Trophoblast cell (in vitro differentiated cells and primary cell): ENCODE results near the gene CPSF4L.

Experiments
- DNase-seq, 2 donors: peaks; one replicate each; pipeline ENCODE4 v3.0.0-alpha.2; 2016
- H2AFZ ChIP-seq: 2 replicates; pipeline ENCODE4 v1.6.1; 2013; ENCODE audit warnings: low read length, moderate library complexity, mild to moderate bottlenecking; ENCODE audit not compliant: insufficient read depth, poor library complexity
- H2AK5ac ChIP-seq: 2 replicates; pipeline ENCODE4 v1.6.1; 2013; ENCODE audit warnings: mild to moderate bottlenecking, low read length
- H2BK120ac ChIP-seq: 2 replicates; pipeline ENCODE4 v1.6.1; 2013; ENCODE audit warnings: low read length, mild to moderate bottlenecking, moderate library complexity; ENCODE audit not compliant: insufficient read depth, poor library complexity
- H2BK12ac ChIP-seq: 2 replicates; pipeline ENCODE4 v1.6.1; 2013; ENCODE audit warnings: mild to moderate bottlenecking, low read length, moderate library complexity
- H2BK5ac ChIP-seq: 2 replicates; pipeline ENCODE4 v1.6.1; 2013; ENCODE audit warnings: low read length, low read depth, moderate library complexity, mild to moderate bottlenecking; ENCODE audit not compliant: poor library complexity
- H3K14ac ChIP-seq: 2 replicates; pipeline ENCODE4 v1.6.1; 2013; ENCODE audit warnings: mild to moderate bottlenecking, low read length
- H3K18ac ChIP-seq: 2 replicates; pipeline ENCODE4 v1.6.1; 2013; ENCODE audit warnings: mild to moderate bottlenecking, low read length
- H3K23ac ChIP-seq: 2 replicates; pipeline ENCODE4 v1.6.1; 2013; ENCODE audit warnings: low read length
- H3K27ac ChIP-seq: 2 replicates; pipeline ENCODE4 v1.5.1; 2013; ENCODE audit warnings: low read depth, mild to moderate bottlenecking, inconsistent platforms, low read length, moderate library complexity
- H3K27me3 ChIP-seq: 2 replicates; pipeline ENCODE4 v1.6.1; 2013; ENCODE audit warnings: inconsistent platforms, mild to moderate bottlenecking, low read length, moderate library complexity; ENCODE audit not compliant: insufficient read depth
- H3K36me3 ChIP-seq, 2 experiments: 1 replicate in 1 of 2; 2 replicates in 1 of 2; pipeline ENCODE4 v1.6.1; 2013; ENCODE audit warnings: low read length in 2 of 2, mild to moderate bottlenecking in 2 of 2, moderate library complexity in 1 of 2; ENCODE audit not compliant: insufficient read depth in 2 of 2, control insufficient read depth in 1 of 2
- H3K4ac ChIP-seq: 2 replicates; pipeline ENCODE4 v1.6.1; 2013; ENCODE audit warnings: low read depth, mild to moderate bottlenecking, low read length, moderate library complexity
- H3K4me1 ChIP-seq, 2 experiments: 1 replicate in 1 of 2; 2 replicates in 1 of 2; pipeline ENCODE4 v1.6.1; 2013; ENCODE audit warnings: low read length in 2 of 2, mild to moderate bottlenecking in 2 of 2, moderate library complexity in 1 of 2; ENCODE audit not compliant: insufficient read depth in 2 of 2, control insufficient read depth in 1 of 2
- H3K4me2 ChIP-seq: 2 replicates; pipeline ENCODE4 v1.6.1; 2013; ENCODE audit warnings: inconsistent platforms, mild to moderate bottlenecking, low read length, moderate library complexity
- H3K4me3 ChIP-seq: 2 replicates; pipeline ENCODE4 v1.5.1; 2013; ENCODE audit warnings: mild to moderate bottlenecking, low read depth, low read length, inconsistent platforms
- H3K79me1 ChIP-seq: one replicate; pipeline ENCODE4 v1.6.1; 2013; ENCODE audit warnings: low read length
- H3K79me2 ChIP-seq: 2 replicates; pipeline ENCODE4 v1.6.1; 2013; ENCODE audit warnings: low read length, mild to moderate bottlenecking; ENCODE audit not compliant: control insufficient read depth, insufficient read depth, poor library complexity
- H3K9ac ChIP-seq: 2 replicates; pipeline ENCODE4 v1.6.1; 2013; ENCODE audit warnings: mild to moderate bottlenecking, low read length
- H3K9me3 ChIP-seq: 2 replicates; pipeline ENCODE4 v1.6.1; 2013; ENCODE audit warnings: low read depth, mild to moderate bottlenecking, control low read depth, inconsistent platforms, low read length; ENCODE audit not compliant: insufficient read depth
- H4K12ac ChIP-seq: 2 replicates; pipeline ENCODE4 v1.6.1; 2013; ENCODE audit warnings: low read depth, mild to moderate bottlenecking, low read length, moderate library complexity
- H4K8ac ChIP-seq: 2 replicates; pipeline ENCODE4 v1.6.1; 2013; ENCODE audit warnings: low read depth, mild to moderate bottlenecking, low read length, moderate library complexity
- H4K91ac ChIP-seq: one replicate; pipeline ENCODE4 v1.6.1; 2013; ENCODE audit warnings: low read depth, mild to moderate bottlenecking, low read length, moderate library complexity
- WGBS: extraction: QIAGEN DNeasy Blood & Tissue Kit; methylation state at CpG from one replicate; pipeline ENCODE4 v1.1.7; 2013; ENCODE audit warnings: missing lambda C conversion rate; ENCODE audit not compliant: insufficient read length, insufficient coverage; ENCODE audit errors: extremely low coverage; 5-methylcytosine and 5-hydroxymethylcytosine counted together

Gene CPSF4L

GRCh38 chr17:73308017-73308823 lies 46.5 kb upstream of the CPSF4L start:
- Histone ChIP-seq H2BK120ac (peak overlapping the region; percentile 97), H3K23ac (no peak overlapping the region), H4K8ac (peak overlapping the region; percentile 89), H3K36me3 (peaks cover 4 to 5% of the 10 kb centered on the region in 2 experiments), H2BK12ac (peak overlapping the region; percentile 97), H3K79me1 (peaks cover 49% of the 10 kb centered on the region), H4K91ac (peak overlapping the region; percentile 95), H3K9me3 (no peaks in the 10 kb centered on the region), H3K4me2 (peak overlapping the region; percentile 44), H3K4me3 (no peak overlapping the region), H2AK5ac (peak overlapping the region; percentile 99), H3K4me1 (peaks cover 43 to 49% of the 10 kb centered on the region in 2 experiments), H2BK5ac (peak overlapping the region; percentile 95), H3K14ac (peak overlapping the region; percentile 98), H2AFZ (peak overlapping the region; percentile 91), H3K4ac (peak overlapping the region; percentile 94), H3K27me3 (no peaks in the 10 kb centered on the region), H3K9ac (no peak overlapping the region), H3K27ac (peak overlapping the region; percentile 93), H4K12ac (peak overlapping the region; percentile 84), H3K79me2 (peaks cover 38% of the 10 kb centered on the region), H3K18ac (peak overlapping the region; percentile 99)
- peak; percentile 81 to 83 for DNase-seq
- no CpG with 5 or more reads among the region's 23 CpGs for WGBS

DNA sequence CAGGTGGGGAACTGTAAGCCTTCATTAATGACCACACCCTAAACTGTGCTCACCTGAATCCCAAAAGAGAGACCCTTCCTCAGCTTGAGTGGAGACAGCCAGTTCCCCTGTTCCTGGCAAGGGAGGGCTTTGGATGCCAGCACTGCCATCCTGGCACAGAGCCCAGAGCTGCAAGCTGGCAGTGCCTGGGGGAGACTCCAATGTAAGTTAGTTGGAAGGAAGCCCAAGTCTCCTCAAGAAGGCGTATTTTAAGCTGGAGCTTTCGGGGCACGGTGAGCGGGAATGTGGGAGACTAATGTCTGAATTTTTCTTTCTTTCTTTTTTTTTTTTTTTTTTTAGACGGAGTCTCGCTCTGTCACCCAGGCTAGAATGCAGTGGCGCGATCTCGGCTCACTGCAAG lies 45.5 kb upstream of the CPSF4L start:
- Histone ChIP-seq H3K36me3 (peaks cover 4 to 5% of the 10 kb centered on the region in 2 experiments), H3K9ac (no peak overlapping the region), H3K4me3 (no peak overlapping the region), H2BK5ac (no peak overlapping the region), H3K79me2 (peaks cover 36% of the 10 kb centered on the region), H3K23ac (no peak overlapping the region), H3K14ac (peak overlapping the region; percentile 78), H3K27me3 (no peaks in the 10 kb centered on the region), H2BK120ac (peak overlapping the region; percentile 64), H3K4ac (peak overlapping the region; percentile 98), H3K9me3 (no peaks in the 10 kb centered on the region), H4K12ac (no peak overlapping the region), H2AK5ac (peak overlapping the region; percentile 28), H3K4me1 (peaks cover 40 to 46% of the 10 kb centered on the region in 2 experiments), H3K27ac (no peak overlapping the region), H3K18ac (peak overlapping the region; percentile 82), H2AFZ (no peak overlapping the region), H3K4me2 (no peak overlapping the region), H3K79me1 (peaks cover 46% of the 10 kb centered on the region), H4K91ac (peak overlapping the region; percentile 23), H2BK12ac (peak overlapping the region; percentile 89), H4K8ac (peak overlapping the region; percentile 5)
- WGBS, result no CpG with 5 or more reads among the region's 9 CpGs
- DNase-seq, result no peak

DNA sequence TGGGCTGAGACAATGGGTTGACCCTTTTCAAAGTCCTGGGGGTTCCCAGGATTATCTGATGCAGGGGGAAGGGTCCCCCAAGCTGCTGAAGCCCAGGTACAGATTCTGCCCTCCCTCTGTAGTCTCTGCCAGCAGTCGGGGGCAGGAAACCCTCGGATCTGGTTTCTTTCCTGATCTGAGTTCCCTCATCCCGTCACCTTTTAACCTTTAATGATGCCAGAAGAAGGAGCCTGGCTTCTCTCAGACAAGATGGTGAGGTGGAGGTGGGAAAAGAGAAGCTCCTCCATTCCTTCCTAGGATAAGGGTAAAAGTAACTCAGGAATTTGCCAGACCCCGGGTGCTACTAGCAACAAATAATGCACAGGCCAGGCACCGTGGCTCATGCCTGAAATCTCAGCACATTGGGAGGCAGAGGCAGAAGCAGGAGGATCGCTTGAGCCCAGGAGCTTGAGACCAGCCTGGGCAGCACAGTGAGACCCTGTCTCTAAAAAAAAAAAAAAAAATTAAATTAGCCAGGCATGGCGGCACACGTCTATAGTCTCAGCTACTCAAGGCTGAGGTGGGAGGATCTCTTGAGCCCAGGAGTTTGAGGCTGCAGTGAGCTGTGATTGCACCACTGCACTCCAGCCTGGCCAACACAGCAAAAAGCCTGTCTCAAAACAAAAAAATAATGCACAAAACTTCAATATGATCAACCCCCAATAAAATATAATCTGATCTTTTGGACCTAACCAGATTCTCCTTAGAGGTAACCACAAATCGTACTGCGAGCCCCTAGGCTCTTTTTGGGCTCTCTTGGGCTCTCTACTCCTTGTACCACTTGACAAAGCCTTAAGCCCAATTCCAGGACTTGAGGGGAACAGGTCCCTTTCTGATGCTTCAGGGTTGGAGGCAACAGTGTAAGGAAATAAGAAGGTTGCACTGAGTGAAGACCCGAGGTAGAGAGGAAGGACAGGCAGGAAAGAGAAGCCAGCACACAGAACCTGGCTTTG lies 44.5 kb upstream of the CPSF4L start:
- Histone ChIP-seq H3K4me2 (peak overlapping the region; percentile 37), H3K9me3 (no peaks in the 10 kb centered on the region), H3K18ac (no peak overlapping the region), H2AK5ac (peak overlapping the region; percentile 28), H3K27ac (peak overlapping the region; percentile 57), H3K4ac (peak overlapping the region; percentile 98), H4K91ac (peak overlapping the region; percentile 22), H4K8ac (no peak overlapping the region), H4K12ac (no peak overlapping the region), H2BK5ac (peak overlapping the region; percentile 22), H2BK120ac (peak overlapping the region; percentile 9), H2AFZ (no peak overlapping the region), H3K23ac (no peak overlapping the region), H3K4me1 (peaks cover 40 to 46% of the 10 kb centered on the region in 2 experiments), H3K4me3 (no peak overlapping the region), H3K9ac (no peak overlapping the region), H3K79me1 (peaks cover 38% of the 10 kb centered on the region), H3K36me3 (peaks cover 4 to 5% of the 10 kb centered on the region in 2 experiments), H2BK12ac (peak overlapping the region; percentile 26), H3K27me3 (no peaks in the 10 kb centered on the region), H3K14ac (no peak overlapping the region), H3K79me2 (peaks cover 29% of the 10 kb centered on the region)
- DNase-seq, result no peak
- WGBS, result no CpG with 5 or more reads among the region's 11 CpGs
